Effector CD8-positive, alpha-beta T cell (primary cell): Measurements from ENCODE around the gene YWHAQ.
A peak's percentile ranks its signal among the peaks of the same experiment; 100 is the strongest.

Experiments used
- DNase-seq: peaks from one replicate; lab custom pipeline; 2025; lab: John Stamatoyannopoulos, UW
- total RNA-seq, 4 experiments: gene quantifications; one replicate each; lab custom pipeline; 2026; lab: John Stamatoyannopoulos, UW

YWHAQ gene
- total RNA-seq = 225 to 767 (median 314) reads per million in 4 experiments

GRCh38 chr2:9630736-9631552 lies at the start of gene YWHAQ:
YWHAQ (minus strand) TSS chr2:9630997; CDS start chr2:9630452, 545 bp downstream.
- peak; percentile 91 for DNase-seq

DNA sequence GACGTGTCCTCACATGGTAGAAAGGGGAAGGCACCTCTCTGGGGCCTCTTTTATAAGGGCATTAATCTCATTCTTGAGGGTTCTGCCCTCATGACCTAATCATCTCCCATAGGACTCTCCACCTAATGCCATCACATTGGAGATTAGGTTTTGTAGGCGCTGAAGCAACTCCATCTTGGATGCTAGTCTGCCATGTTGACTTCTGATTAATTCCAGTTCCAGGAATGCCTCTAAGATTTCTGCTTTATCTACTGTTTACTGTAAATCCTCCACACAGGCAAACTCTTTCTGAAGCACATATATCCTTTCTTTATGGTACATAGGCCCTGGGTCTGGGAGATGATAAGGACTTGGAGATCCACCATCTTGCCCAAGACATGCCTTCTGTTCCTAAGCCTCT lies 49.3 kb upstream of the YWHAQ start:
- no peak for DNase-seq

DNA sequence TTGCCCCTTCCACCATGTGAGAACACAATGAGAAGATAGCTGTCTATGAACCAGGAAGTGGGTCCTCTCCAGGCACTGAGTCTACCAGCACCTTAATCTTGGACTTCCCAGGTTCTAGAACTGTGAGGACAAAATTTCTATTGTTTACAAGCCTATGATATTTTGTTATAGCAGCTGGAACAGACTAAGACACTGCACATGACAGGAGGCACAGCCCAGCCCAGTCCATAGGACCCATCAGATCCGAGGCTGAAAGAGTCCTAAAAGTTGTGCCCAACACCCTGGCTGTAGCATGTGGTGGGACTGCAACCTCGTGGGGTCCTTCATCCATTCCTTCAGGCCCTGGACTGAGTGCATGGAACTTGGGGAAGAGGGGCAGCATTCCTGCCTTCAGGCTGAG lies 48.4 kb upstream of the YWHAQ start:
- DNase-seq = no peak

DNA sequence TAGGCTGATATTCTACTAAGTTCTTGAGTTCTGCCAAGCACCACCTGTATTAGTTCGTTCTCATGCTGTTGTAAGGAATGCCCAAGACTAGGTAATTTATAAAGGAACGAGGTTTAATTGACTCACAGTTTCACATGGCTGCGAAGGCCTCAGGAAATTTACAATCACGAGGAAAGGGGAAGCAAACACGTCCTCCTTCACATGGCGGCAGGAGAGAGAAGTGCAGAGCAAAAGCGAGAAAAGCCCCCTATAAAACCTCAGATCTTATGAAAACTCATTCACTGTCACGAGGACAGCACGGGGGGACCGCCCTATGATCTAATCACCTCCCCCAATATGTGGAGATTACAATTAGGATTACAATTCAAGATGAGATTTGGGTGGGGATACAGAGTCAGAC lies 47.7 kb upstream of the YWHAQ start:
- DNase-seq = no peak

DNA sequence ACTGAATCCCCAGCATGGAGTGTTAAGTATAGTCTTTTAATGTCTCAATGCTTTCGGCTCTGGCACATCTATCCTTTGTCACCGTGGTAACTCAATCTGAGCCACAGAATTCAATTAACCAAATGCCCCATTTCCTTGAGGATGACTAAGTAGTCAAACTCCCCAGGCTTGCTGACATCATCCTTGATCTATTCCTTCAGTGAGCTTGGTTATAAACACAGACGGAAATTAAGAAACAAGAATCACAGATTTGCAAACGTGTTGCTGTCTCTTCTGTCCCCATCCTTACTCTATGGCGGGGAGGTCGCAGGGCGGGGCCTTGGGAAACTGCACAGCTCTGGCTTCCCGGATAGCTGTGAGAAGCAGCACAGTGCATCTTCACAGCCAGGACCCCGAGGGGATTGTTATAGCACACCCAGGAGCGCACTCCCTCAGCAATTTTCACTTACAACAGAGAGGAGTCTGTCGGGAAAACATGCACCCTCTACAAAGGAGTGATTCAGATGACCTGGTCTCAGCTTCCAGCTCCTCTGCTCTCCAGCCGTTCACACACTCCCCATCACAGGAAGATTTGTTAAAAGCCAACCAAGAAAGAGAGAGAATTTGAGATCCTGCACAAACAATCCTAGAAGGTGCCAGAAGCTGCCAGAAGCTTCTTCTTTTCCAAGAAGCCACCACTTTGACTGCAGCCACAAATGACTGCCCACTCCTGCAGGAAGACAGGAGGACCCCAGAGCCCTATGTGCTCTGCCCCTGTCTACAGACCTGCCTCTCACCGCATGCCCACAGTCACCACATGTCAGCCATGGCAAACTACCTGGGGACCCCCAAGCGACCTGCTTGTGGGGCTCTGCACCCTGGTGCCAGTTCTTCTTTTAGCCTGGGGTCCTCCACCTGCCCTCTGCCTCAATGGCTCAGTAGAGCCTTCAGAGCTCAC lies 44.9 kb upstream of the YWHAQ start:
- no peak for DNase-seq

- no peak for DNase-seq
These were observed 44.2 kb upstream of the YWHAQ start for GRCh38 chr2:9674891-9675414.

GRCh38 chr2:9673914-9674481 lies 43.2 kb upstream of the YWHAQ start:
- no peak for DNase-seq

DNA sequence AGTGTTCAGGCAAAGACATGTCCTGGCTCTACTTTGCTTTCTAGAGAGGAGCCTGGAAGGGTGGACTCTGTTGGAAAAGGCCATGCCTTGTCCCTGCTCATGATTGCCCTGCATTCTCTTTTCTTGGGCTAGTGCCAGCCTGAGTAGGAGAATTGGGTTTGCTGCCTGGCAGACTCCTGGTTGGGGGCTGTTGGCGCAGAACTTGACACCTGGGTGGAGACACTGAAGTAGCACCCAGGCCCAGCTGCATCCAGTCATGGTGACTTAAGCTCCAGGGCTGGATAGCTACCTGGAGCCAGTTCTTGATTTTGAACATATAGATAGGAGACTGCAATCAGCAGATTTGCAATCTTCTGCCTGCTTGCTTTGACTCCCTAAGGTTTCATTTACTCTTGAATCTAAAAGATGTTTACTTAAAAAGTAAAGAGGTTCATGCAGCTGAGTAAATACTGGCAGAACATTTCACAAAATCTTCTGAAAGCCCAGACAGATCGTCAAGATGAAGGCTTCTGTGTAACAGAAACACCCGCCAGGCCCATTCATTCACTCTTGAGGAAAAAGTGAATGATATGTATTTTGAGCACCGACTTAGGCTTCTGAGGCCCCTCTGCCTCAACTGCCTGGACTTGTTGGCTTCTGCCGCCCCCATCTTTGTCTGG lies 38.0 kb upstream of the YWHAQ start:
- no peak for DNase-seq

GRCh38 chr2:9667826-9668225 lies 37.0 kb upstream of the YWHAQ start:
- no peak for DNase-seq

DNA sequence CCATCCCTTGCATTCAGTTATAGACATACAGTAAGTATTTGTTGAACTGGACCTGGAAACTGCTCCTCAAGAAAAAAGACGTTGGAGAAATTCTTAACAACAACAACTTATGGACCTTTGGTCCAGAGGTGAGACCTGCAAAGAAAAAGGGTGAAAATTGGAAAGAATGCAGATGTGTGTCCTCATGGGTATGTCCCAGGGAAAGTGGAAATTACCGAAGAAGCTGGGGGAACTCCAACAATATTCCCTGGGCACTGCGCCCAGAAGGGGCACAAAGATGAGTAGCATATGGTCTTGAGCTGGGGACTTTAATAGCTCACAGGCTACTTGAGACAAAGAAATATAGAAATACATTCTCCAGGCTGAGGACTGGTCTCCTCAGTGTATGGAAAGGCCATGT lies 35.5 kb upstream of the YWHAQ start:
- no peak for DNase-seq

DNA sequence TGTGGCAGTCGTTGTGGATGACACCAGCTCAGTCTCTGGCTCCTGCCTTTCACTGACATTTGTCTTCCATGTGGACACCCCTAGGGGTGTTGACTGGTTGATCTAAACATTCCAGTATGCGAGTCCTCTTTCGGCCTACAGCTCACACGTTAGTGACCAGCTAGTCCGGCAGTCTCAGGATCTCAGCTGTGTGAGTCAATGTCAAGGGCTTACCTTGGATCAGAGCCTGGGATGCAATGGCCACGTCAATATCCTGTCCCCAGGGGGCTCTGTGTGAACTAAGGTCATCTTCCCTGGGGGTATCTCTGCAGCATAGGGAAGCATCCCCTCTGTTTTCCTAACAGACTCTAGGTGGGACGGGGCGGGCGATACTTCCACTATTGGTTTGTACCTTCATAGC lies 35.1 kb upstream of the YWHAQ start:
- DNase-seq = no peak

DNA sequence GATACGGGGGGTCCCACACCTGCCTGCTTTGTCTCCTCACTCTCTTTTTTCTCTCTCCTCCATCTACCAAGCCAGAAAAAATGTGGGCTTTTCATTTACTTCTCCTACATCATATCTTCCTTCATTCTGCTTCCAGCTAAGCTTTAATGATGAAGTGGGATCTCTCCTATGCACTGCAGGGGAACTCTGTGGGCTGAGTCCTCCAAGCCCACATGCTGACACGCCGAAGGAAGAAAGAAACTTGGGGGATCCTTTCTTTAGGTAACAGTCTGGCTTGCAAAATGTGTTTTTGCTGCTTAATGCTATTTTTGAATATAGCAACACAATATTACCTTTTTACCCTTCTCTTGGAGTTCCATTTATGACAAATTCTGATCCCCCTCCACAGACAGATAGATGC lies 33.6 kb upstream of the YWHAQ start:
- no peak for DNase-seq

- no peak for DNase-seq
These were observed 32.4 kb upstream of the YWHAQ start for GRCh38 chr2:9663008-9663879.

- DNase-seq = no peak
These were observed 30.5 kb upstream of the YWHAQ start for GRCh38 chr2:9661261-9661660.

- DNase-seq = no peak
These were observed 30.0 kb upstream of the YWHAQ start for GRCh38 chr2:9660781-9661180.

- DNase-seq = no peak
These were observed 29.4 kb upstream of the YWHAQ start for GRCh38 chr2:9660154-9660553.

- no peak for DNase-seq
These were observed 28.2 kb upstream of the YWHAQ start for GRCh38 chr2:9658972-9659371.

- no peak for DNase-seq
These were observed 26.9 kb upstream of the YWHAQ start for GRCh38 chr2:9657731-9658130.

DNA sequence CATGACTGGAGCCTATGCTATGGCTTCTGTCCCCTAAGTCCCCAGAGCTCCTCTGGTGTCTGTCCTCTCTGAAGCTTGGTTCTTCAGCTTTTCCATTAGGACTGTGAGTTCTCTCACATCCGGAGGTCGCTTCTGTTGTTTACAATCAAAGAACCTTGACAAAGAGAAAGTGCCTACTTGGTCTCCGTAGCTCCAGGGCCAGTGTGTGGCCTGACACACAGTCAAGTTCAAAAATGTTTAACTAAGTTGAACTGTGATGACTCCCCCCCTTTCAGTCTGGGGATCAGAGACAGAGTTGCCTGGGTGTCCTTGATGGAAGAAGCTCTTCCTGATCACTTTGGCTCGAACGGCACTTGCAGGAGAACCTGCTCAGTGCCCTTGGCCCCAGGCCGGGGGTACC lies 26.3 kb upstream of the YWHAQ start:
- no peak for DNase-seq

- DNase-seq = no peak
These were observed 25.5 kb upstream of the YWHAQ start for GRCh38 chr2:9656270-9656766.
